GM06990 (cell line): Measurements from ENCODE around the gene PGM2L1.
"Not testable (repeated sequence)": the region's sequence is repeated elsewhere in the genome, so short reads cannot be mapped to it uniquely, and the experiment has no call there.

Source experiments
- DNase-seq: peaks from one replicate; pipeline ENCODE4 v3.0.0-alpha.2; 2011; ENCODE audit not compliant: insufficient read length; ENCODE audit errors: extremely low read depth
- H3K27me3 ChIP-seq: replicated peaks from 2 replicates; pipeline ENCODE4 v1.6.0; 2011; ENCODE audit warnings: low read length; ENCODE audit not compliant: control insufficient read depth, insufficient read depth
- H3K36me3 ChIP-seq: 2 replicates; pipeline ENCODE4 v1.5.1; 2011; ENCODE audit warnings: low read length; ENCODE audit not compliant: control insufficient read depth, insufficient read depth
- H3K4me3 ChIP-seq: replicated peaks from 2 replicates; pipeline ENCODE4 v1.5.1; 2011; ENCODE audit warnings: low read depth, mild to moderate bottlenecking, control low read depth, low read length
- CTCF ChIP-seq: IDR thresholded peaks from 2 replicates; pipeline ENCODE4 v1.5.1; 2011; ENCODE audit warnings: low read length, control low read depth, mild to moderate bottlenecking, inconsistent platforms; ENCODE audit not compliant: insufficient read depth, poor library complexity, severe bottlenecking

The PGM2L1 gene

GRCh38 chr11:74367881-74368280 lies 30.4 kb downstream of the PGM2L1 start:
- Histone ChIP-seq H3K27me3 (no peaks in the 10 kb centered on the region), H3K36me3 (no peaks in the 10 kb centered on the region), H3K4me3 (no peak overlapping the region)
- TF ChIP-seq CTCF, result no peak
- no peak for DNase-seq

- no peak for DNase-seq
- Histone ChIP-seq H3K4me3 (no peak overlapping the region), H3K27me3 (no peaks in the 10 kb centered on the region), H3K36me3 (no peaks in the 10 kb centered on the region)
- TF ChIP-seq CTCF, result no peak
These were observed 31.7 kb downstream of the PGM2L1 start for GRCh38 chr11:74366576-74366975.

- not testable (repeated sequence) for H3K27me3 ChIP-seq, H3K4me3 ChIP-seq, DNase-seq, H3K36me3 ChIP-seq
These were observed 32.4 kb downstream of the PGM2L1 start for GRCh38 chr11:74365805-74366204.

GRCh38 chr11:74357449-74357848 lies 40.8 kb downstream of the PGM2L1 start:
- no peak for TF ChIP-seq CTCF
- H3K4me3 ChIP-seq, result no peak overlapping the region
- DNase-seq, result no peak
- no peaks in the 10 kb centered on the region for H3K36me3 ChIP-seq
- no peaks in the 10 kb centered on the region for H3K27me3 ChIP-seq

GRCh38 chr11:74355626-74356025 lies 42.6 kb downstream of the PGM2L1 start:
- DNase-seq, result no peak
- TF ChIP-seq CTCF, result no peak
- H3K27me3 ChIP-seq, result no peaks in the 10 kb centered on the region
- no peak overlapping the region for H3K4me3 ChIP-seq
- H3K36me3 ChIP-seq, result no peaks in the 10 kb centered on the region

GRCh38 chr11:74354036-74354435 lies 44.2 kb downstream of the PGM2L1 start:
- no peak for TF ChIP-seq CTCF
- H3K4me3 ChIP-seq, result no peak overlapping the region
- no peaks in the 10 kb centered on the region for H3K36me3 ChIP-seq
- no peaks in the 10 kb centered on the region for H3K27me3 ChIP-seq
- no peak for DNase-seq
